NCI-H1417 treated with DMSO at 0.1 percent for 48 hours (cell line): ENCODE results near the gene HINT2.

Experiments used
- DNase-seq: peaks from one replicate; lab custom pipeline; 2025; lab: John Stamatoyannopoulos, UW

The HINT2 gene

DNA sequence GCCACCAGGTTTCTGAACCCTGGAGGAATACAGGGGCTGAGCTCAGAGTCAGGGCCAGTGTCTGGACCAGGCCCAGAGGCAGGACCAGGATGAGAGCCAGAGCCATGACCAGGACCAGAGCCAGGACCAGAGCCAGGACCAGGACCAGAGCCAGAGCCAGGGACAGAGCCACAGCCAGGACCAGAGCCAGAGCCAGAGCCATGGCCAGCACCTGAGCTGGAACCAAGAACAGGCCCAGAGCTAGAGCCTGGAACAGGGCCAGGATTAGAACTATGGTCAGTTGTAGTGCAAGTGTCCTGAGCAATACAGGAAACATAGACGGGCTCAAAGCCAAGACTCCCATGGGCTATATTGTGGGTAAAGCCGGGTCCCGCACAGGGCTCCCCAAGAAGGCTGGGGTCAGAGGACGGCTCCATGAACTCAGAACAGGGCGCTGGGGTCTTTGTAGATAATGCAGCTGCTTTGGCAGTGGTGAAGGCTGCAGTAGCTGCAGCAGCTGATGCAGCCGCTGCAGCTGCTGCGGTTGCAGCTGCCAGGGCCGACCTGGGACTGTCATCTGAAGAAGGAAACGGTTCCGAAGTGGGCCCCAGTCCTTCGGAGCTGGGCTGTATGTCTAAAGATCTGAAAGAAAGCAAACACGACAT, 3.3 kb downstream of the HINT2 start:
- no peak for DNase-seq

DNA sequence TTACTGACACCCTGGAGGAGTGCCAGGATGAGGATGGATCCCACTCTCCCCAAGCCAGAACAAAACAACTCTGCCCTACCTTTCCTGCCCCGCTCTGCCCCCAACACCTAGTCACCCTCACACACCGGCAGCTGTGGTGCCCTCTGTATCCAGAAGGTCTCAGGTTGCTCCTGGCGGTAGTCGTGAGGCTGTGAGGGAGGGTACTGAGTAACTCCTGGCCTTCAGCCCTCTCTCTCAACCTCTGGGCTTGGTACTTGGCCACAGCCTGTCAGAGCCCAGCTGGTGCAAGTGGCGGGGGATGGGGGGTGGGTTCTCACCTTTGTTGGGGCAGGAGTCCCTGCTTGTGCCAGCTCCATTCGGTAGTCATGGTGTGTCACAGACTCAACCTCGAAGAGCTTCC, 4.7 kb downstream of the HINT2 start:
- no peak for DNase-seq

DNA sequence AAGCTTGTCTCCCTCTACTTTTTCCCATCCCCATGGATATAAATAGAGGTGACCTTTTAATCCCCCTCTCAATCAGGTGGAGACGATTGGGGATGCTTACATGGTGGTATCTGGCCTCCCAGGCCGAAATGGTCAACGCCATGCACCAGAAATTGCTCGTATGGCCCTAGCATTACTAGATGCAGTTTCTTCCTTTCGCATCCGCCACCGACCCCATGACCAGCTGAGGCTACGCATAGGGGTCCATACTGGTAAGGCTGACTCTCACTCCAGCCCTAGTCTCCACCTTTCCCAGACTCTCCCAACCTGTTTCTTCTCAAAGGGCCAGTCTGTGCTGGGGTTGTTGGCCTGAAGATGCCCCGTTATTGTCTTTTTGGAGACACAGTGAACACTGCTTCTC, 6.4 kb downstream of the HINT2 start:
- DNase-seq = no peak

DNA sequence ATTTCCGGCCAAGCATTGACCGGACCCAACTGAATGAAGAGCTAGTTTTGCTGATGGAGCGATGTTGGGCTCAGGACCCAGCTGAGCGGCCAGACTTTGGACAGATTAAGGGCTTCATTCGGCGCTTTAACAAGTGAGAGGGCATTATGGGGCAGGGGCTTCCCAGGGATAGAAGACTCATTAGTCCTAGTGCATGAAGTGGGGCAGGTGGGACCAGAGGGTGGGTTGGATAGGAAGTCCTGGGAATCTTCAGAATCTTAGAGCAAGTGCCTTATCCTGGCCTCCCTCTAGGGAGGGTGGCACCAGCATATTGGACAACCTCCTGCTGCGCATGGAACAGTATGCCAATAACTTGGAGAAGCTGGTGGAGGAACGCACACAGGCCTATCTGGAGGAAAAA, 8.7 kb downstream of the HINT2 start:
- no peak for DNase-seq

DNA sequence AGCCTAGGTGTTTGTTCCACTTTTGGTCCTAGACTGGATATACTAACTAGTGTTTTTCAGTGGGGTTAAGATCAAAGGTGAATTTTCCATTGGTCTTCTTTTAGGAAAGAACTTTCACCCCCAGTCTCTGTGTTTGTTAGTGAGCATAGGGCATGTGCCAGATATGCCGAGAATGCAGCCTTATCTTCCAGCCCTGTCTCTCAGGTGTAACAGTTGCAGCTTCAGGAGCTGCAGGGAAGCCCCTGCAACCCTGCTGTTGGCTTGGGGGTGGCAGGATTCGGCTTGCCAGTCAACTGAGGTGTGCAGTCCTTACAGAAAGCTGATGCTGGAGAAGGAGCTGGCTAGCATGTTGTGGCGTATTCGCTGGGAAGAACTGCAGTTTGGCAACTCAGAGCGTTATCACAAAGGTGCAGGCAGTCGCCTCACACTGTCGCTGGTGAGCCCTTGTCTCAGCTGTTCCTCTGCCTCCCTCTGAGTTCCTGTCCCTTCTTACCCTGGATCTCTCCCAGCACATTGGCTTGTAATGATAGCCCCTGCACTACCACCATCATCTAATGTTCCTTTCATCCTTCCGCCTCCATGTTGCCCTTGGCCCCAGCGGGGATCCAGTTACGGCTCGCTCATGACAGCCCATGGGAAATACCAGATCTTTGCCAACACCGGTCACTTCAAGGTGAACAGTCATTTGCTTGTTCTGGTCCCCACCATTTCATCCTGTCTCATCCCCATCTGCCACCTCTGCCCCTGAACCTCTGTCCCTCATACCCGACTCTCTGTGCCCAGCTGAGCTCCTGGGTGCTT, 13.3 kb downstream of the HINT2 start:
- no peak for DNase-seq

DNA sequence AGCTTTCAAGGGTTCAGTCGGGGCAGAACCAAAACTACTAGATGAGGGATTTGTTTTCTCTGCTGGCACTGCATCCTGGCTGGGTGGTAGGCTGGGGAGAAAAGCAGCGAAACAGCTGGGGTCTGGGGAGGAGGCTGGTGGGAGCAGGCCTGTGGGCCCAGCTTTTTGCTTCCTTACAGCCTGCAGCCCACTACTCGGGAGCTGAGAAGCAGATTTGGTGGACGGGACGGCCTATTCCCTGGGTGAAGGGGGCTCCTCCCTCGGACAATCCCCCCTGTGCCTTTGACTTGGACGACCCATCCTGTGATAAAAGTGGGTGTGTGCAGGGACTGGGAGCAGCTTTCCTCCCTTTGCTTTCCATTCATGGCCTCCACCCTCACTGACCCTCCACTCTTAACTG, 14.3 kb downstream of the HINT2 start:
- no peak for DNase-seq

DNA sequence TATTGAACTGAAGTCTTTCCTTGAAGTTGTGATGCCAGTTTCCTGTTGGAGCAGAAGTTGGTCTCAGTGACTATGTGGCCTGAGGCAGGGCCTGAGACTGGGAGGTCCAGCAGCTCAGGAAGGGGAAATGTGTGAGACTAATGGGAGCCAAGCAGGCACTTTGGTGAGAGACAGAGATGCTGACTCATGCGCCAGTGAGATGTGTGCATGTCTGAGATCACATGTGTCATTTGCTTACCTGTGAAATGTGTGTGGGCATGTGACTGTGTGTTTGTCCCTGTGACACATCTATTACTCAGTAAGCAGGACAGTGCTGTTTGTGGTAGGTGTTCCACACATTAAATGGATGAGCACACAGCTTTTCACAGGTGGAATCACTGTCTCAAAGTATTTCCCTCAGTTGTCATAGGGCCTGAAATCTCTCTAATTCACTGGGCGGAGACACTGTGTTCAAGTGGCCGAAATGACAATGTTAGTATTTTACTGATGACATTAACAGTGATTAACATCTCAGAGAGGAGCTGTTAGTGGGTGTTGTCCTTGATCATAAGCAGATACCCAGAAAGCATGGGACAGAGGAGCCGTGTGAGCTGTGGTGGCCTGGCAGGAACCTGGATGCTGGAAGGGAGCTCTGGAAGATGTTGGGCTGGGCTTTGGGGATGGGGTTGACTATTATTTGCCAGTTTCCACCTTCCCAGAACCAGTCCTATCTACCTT, 16.0 kb downstream of the HINT2 start:
- no peak for DNase-seq

DNA sequence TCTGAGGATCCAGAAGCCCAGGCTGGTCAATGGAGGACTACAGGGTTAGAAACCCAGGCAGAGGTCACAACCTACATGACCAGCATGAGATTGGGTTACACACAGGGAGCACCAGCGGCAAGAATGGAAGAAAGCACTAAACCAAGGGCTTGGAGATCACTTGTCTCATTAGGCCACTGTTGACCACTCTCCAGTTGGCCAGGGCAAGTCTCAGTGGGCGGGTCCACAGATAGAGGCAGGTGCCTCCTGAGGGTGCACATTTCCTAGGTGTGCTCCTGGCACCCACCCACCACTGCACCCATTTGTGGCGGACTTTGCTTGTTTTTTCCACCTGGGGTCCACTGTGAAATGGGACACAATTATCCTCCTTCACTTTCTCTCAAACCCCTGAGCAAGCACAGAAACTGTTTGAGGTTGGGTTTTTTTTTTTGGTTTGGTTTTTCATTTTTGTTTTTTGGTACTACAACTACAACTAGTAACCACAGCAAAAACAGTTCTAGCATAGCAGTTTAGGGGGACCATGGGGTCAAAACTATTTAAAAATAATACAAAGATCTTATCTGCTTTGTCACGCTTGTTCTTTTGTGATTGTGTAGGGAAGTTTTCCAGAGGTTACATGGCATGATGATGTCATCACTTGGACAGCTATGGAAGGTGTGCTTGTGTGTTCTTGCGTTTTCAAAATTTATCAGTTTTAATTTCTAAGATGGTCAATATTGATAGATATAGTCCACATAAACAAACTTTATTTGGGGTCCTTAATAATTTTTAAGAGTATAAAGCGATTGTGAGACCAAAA, 17.3 kb downstream of the HINT2 start:
- no peak for DNase-seq

DNA sequence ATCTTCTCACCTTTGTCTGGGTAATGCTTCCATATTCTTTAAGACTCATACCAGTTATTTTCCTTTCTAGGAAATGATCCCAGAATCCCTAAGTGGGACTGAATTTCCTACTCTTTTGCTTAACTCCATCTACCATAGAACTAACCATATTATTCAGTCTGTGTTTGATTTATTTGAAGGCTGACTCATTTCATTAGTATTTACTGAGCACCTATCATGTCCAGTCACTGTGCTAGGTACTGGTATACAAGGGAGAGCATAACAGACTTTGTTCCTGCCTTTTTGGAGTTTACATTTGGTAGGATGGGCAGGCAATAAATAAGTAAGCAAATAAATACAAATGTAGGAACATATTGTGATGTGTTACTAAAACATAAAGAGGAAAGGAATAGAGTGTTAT, 19.1 kb downstream of the HINT2 start:
- no peak for DNase-seq

DNA sequence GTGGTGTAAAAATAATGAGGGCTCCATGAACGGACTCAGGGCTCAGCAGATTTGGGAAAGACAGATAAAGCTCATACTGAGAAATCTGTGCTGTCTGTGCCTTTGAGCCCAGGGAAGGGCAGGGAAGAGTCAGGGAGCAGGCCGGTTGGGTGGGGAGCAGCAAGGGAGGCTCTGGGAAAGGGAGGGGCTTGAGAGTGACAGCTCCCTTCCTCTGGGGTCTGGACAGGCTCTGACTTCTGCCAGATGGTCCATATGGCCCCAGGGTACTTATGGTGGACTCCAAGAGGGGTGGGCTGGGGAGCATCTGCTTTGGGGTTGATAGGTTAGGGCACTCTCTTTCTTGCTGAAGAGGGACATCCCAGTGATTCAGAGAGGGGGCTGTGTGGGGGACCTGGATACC, 21.4 kb downstream of the HINT2 start:
- DNase-seq = no peak

DNA sequence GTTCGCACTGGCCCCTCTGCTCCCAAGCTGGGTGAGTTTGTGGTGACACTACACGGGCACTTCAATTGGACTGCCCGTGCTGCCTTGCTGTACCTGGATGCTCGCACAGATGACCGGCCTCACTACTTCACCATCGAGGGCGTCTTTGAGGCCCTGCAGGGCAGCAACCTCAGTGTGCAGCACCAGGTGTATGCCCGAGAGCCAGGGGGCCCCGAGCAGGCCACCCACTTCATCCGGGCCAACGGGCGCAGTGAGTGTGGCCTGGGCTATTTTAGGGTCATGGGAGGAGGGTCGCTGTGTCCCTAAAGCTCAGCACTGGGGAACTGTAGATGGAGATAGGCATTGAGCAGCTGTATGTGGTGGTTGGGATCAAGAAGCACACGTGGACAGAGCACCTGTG, 22.0 kb downstream of the HINT2 start:
- DNase-seq = no peak

DNA sequence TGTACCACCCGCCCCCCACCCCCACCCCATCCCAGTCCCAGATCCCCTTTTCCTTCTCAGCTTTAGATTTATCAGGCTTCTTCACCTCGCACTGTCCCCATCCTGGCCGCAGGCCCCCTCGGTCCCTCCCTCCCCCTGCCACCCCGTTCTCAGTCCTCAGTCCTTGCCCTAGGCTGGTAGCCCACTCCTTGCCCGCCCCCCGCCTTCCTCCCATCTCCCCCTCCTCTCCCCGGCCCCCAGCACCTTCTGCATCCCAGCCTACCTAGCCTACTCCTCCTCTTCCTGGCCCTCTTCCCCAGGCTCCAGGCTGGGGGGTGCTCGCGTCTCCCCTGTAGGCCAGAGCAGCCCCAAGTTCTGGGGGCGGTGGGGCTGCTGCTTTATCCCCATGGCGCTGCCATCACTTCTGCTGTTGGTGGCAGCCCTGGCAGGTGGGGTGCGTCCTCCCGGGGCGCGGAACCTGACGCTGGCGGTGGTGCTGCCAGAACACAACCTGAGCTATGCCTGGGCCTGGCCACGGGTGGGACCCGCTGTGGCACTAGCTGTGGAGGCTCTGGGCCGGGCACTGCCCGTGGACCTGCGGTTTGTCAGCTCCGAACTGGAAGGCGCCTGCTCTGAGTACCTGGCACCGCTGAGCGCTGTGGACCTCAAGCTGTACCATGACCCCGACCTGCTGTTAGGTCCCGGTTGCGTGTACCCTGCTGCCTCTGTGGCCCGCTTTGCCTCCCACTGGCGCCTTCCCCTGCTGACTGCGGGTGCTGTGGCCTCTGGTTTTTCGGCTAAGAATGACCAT, 22.6 kb downstream of the HINT2 start:
- no peak for DNase-seq

DNA sequence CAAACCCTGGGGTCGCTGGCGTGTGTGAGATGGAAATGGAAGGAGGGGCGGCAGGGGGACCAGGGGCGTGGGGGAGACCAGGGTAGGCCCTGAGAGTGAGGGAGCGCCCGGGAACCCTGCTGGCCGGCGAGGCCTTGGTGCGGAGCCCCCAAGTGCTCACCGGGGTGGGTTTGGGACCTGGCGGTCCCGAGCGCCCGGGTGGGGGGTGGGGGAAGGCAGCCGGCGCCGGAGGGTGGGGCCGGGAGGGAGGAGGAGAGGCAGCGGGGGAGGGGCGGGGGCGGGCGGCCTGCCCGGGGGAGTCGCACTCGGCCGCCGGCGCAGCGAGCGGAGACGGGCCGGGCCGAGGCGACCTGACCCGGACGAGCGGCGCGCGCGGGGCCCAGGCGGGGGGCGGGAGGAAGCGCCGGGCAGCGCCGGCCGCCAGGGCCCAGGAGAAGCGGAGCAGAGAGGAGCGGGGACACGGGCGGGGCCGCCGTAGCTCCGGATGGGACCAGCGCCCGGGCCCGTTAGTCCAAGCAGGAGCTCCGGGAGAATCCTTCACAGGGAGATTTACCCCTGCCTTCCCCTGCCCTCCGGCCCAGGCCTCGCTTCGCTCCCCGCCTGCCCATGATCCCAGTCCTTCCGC, 23.4 kb downstream of the HINT2 start, which contains the start of gene NPR2:
Gene NPR2, plus strand, starts transcription at position 295 of the 625 bp plus-strand sequence. CDS start 818 bp downstream, outside the sequence.
- no peak for DNase-seq

DNA sequence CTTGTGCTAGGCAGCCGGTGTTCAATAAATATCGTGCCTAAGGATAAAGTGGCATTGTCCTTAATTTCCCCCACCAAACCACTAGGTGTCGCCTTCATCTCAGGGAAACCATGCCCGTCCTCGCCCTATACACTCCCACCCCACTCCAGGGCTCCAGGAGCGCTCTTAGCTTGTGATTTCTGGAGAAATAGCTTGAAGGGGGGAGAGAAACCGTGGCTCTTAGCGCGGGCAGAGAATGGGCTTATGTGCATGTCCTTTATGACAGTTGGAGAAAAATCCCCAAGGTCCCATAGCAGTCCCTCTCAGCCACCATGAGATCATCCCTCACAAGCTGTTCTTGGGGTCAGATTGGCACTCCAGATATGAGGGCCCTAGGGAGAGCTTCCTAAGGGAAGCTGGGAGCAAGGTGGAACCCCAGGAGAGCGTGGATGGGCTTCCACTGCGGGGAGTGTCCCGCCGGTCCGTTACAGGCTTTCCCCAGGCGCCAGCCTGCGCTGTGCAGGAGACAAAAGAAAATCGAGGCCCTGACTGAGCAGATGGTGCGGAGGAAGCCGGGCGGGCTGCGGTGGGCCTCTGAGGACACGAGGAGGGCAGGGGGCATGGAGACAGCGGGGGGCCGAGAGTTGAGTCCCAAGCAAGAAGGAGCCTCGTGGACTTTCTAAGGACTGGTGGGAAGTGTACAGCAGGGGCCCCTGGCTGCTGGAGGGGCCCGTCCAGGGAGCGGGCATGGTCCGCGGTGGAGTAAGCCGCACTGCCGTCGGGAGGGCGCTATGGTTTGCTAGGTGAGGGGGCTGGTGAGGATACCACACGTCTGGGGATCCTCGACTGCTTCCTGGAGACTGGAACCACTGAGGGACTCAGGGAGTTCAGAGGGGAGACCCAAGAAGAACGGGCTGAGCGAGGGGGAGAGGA, 24.2 kb downstream of the HINT2 start:
- peak; percentile 29 for DNase-seq

DNA sequence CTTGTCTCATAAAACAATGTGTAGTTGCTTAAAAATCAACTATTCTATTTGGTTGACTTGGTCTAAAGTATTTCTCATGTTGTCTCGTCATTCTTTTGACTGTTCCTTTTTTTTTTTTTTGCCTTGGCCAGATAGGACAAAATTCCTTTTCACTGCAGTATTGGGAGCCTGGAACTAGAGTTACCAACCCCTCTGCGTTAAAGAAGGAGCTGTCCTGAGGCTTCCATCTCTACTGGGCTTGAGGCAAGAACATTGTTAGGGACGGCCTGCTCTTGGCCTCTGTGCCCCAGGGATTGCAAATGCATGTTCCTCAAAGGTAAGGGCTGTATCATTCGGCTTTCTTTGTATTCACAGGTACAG, 24.8 kb downstream of the HINT2 start:
- DNase-seq = no peak

DNA sequence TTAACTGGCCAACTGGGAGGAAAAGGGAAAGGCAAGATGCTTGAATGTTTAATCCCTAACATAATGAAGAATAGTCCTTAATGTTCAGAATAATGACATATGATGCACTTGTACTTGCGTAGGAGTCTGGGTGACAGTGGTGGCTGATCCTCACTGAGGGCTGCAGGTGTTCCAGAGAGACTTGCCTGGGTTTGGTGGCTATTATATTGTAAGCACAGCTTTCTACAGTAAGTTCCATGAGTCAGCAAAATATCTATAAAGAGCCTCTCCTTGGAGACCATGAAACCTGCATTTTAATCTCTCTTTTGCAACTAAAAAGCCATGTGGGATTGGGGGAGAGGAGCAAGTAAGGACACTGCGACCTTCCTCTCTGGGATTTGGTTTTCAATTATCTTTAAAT, 25.3 kb downstream of the HINT2 start:
- DNase-seq = no peak

DNA sequence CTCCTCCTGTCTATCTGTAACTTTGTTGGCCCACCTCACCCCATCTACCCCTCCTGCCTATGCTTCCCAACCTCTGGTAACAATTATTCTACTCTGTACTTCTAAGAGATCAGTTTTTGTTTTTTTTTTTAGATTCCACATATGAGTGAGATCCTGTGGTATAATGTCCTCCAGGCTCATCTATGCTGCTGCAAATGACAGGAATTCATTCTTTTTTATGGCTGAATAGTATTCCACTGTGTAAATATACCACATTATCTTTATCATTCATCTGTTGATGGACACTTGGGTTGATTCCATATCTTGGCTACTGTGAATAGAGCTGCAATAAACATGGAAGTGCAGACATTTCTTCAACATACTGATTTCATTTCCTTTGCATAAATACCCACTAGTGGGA, 31.4 kb downstream of the HINT2 start:
- no peak for DNase-seq

DNA sequence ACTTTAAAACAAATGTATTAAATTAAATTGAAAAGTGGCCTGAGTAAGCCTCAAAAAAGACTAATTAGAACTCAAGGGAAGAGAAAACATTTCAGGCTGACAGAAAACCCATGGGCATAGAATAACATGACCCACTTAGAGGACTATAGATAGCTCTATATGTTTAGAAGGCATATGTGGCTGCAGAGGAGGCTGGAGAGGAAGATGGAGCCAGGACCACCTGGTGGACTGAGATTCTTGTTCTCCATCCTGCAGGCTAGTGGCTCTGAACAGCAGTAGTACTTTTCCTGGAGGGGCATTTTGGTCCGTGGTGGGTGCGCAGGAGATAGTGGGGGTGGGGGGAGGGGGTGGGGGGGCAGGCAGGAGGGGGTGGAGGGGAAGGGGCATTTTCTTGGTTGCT, 33.8 kb downstream of the HINT2 start:
- DNase-seq = no peak

DNA sequence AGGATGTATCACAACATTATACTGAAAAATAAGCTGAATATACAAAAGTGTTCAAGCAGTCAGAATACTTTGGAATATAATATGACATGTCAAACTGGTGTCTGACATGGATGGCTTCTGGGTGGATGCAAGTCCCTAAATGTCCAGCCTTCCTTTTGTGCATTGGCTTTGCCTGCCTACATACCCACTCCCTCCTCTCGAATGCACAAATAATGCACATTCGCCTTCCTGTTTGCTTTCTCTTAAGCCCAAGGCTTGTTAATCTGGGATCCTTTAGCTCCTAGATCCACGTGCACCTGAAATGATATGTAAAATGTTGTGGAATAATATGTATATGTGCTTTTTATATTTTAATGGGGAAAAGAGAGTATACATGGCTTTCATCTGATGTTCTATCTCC, 36.3 kb downstream of the HINT2 start:
- no peak for DNase-seq

DNA sequence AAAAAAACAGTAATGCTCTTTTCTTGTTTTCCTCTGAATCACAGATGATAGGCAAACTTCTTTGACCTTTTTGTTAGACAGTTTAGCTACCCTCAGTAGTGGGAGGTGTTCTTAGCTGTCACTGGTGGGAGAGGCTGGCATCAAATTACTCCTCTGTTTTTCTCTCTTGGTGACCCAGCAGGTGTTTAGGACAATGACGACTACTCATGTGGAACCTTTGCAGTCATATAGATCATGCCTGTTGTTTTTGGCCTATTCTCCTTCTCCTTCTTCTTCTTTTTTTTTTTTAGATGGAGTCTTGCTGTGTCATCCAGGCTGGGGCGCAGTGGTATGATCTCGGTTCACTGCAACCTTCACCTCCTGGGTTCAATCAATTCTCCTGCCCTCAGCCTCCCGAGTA, 38.8 kb downstream of the HINT2 start:
- DNase-seq = no peak
